ENCODE results near the gene PRF1. TPM values are rescaled to one million over a fixed set of nuclear protein-coding genes. Genes with fewer than 3 reads are reported as not detected.

PRF1 gene
- total and polyA plus RNA-seq, 10 donors = 6.6 to 79.6 (median 54.6) TPM

DNA sequence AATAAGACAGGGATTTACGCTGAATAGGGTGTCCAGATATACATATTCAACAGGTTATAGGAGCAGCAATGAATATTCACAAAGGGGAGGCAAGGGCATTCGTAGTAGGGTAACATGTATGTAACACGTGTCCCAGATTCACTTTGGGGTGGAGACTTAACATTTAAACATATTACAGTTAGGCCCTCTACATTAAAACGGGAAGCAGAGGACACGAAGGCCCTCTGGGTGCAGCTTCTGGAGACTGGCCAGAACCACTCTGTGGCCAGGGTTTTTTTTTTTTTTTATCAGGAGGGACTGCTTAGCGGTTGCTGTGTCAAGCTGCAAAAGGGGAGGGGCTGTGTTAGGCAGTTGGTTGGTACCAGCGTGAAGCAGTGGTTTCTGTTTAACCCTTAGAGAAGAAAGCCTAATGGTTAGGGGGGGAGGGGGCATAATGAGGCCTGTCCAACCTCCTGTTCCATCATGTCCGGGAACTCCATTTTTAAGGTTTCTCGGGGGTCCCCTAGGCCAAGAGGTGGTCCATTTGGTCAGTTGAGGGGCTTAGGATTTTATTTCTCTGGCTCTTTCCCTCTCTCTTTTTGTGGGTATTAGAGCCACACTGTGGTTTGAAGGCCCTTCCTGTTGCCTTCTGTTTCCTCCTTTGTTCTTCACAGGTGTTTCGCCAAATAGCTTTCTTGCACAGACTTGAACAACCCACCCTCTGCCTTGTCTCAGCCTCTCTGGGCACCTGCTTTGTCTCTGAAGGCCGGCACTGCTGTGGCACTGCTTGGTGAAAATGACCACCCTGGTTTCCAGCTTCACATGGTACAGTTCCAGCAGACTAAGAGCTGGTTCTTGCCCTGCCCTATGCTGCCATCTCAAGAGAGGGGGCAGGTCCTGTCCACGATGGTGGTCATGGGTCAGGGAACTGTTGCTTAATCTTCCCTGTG is 26.4 kb downstream of the PRF1 start:
- no peaks in the 10 kb centered on the region for H3K9me3 ChIP-seq
- H3K4me1 ChIP-seq = peaks cover 13 to 58% (median 44%) of the 10 kb centered on the region in 6 donors
- H3K27ac ChIP-seq = peak overlapping the region in 7 of 8 donors; percentile 48 to 80 (median 60)
- WGBS, 5 donors = 17 to 28% (median 22%) methylated on average over 11 to 12 of the region's 12 CpGs
- TF ChIP-seq, protein P1, sequence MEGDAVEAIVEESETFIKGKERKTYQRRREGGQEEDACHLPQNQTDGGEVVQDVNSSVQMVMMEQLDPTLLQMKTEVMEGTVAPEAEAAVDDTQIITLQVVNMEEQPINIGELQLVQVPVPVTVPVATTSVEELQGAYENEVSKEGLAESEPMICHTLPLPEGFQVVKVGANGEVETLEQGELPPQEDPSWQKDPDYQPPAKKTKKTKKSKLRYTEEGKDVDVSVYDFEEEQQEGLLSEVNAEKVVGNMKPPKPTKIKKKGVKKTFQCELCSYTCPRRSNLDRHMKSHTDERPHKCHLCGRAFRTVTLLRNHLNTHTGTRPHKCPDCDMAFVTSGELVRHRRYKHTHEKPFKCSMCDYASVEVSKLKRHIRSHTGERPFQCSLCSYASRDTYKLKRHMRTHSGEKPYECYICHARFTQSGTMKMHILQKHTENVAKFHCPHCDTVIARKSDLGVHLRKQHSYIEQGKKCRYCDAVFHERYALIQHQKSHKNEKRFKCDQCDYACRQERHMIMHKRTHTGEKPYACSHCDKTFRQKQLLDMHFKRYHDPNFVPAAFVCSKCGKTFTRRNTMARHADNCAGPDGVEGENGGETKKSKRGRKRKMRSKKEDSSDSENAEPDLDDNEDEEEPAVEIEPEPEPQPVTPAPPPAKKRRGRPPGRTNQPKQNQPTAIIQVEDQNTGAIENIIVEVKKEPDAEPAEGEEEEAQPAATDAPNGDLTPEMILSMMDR (IDR thresholded peaks at IDR 0.05 in 8 of 11, conservative IDR thresholded peaks at IDR 0.05 in 3 of 11) = no peak
- TF ChIP-seq POLR2AphosphoS5 (IDR thresholded peaks at IDR 0.05) = peak in 1 of 3 donors; percentile 8
- TF ChIP-seq POLR2A (IDR thresholded peaks at IDR 0.05) = no peak
- no peaks in the 10 kb centered on the region for H3K27me3 ChIP-seq (replicated peaks in 1 of 7)
- H3K4me3 ChIP-seq = peak overlapping the region in 1 of 8 donors; percentile 37
- H3K36me3 ChIP-seq = peaks cover 0 to 7% (median 0%) of the 10 kb centered on the region in 6 donors
- intact Hi-C loops (cut with DNase I; ENCODE audit: low total_unique reads) = no loop called here
- no peak for DNase-seq

DNA sequence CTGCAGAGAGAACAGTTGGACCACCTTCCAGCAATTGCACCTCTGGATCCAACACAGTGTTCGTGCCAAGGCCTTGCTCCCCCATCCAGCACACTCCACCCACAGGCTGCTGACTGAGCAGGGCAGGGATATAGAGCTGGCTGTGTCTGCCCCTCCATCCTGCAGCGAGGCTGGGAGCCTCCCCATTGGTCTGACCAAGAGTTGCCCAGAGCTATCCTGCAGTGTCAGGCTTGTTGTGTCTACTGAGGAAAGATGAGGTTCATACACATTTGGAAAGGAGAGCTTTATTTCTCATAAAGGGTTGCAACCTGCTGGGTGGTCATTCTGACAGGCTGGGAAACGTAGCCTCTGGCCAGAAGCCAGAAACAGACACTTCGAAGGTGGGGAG is 27.1 kb downstream of the PRF1 start:
- intact Hi-C loops (cut with DNase I; ENCODE audit: low total_unique reads) = no loop called here
- Histone ChIP-seq H3K36me3 (peaks cover 0 to 11% (median 0%) of the 10 kb centered on the region in 6 donors), H3K27ac (peak overlapping the region in 5 of 8 donors; percentile 25 to 80 (median 70)), H3K27me3 (replicated peaks in 1 of 7) (no peaks in the 10 kb centered on the region), H3K4me1 (peaks cover 13 to 58% (median 44%) of the 10 kb centered on the region in 6 donors), H3K9me3 (no peaks in the 10 kb centered on the region), H3K4me3 (no peak overlapping the region)
- TF ChIP-seq POLR2A (IDR thresholded peaks at IDR 0.05) (no peak), POLR2AphosphoS5 (IDR thresholded peaks at IDR 0.05) (no peak)
- TF ChIP-seq, protein P1 (IDR thresholded peaks at IDR 0.05 in 8 of 11, conservative IDR thresholded peaks at IDR 0.05 in 3 of 11) = no peak
- DNase-seq = no peak
- WGBS, 5 donors = 42 to 63% (median 46%) methylated on average over 4 of the region's 4 CpGs

DNA sequence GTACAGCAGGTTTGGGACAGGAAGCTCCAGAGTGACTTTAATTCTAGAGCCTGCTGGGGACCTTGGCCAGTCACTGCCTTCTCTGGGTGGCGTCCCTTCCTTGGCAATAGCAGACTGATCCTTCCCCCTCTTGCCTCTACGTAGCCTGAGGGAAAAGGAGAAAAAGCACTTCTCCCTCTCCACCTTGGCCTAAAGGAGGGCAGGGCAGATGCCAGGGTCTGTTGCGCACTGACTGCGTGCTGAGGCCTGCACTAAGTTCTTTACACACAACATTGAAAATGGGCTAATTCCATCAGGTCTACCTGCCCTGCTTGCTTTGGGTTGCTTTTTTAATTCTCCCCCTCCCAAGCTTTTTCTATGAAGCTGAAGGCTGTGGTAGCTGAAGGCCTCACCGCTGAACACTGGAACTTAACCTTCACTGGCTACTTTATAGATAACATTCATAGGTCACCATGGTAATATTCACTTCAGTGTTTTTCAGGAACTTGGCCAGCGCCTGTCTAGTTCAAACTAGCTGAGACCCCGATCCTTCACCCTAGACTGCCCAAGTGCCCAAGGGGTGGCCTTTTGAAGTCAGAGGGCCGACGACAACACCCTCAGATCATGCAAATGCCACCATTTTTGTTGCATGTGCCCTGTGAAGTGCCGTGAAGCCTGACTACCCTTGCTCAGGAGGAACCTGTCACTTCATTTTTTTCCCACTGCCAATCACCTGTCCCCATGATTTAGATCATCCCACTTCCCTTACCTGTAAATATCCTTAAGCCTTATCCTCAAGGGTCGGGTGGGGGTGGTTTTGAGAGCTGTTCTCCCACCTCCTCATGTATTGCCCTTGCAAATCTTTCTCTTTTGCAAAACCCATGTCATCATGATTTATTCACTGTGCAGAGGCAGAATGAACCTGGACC is 28.7 kb downstream of the PRF1 start:
- Histone ChIP-seq H3K27ac (peak overlapping the region in 1 of 8 donors; percentile 29), H3K36me3 (peaks cover 0 to 20% (median 0%) of the 10 kb centered on the region in 6 donors), H3K9me3 (no peaks in the 10 kb centered on the region), H3K4me3 (no peak overlapping the region), H3K4me1 (peaks cover 11 to 42% (median 33%) of the 10 kb centered on the region in 6 donors), H3K27me3 (replicated peaks in 1 of 7) (no peaks in the 10 kb centered on the region)
- intact Hi-C loops (cut with DNase I; ENCODE audit: low total_unique reads) = no loop called here
- WGBS, 5 donors = 78 to 88% (median 85%) methylated on average over 10 to 11 of the region's 11 CpGs
- TF ChIP-seq POLR2A (IDR thresholded peaks at IDR 0.05) (no peak), POLR2AphosphoS5 (IDR thresholded peaks at IDR 0.05) (no peak)
- TF ChIP-seq, protein P1 (IDR thresholded peaks at IDR 0.05 in 8 of 11, conservative IDR thresholded peaks at IDR 0.05 in 3 of 11) = no peak
- DNase-seq = no peak

Measured in spleen (tissue), 11 donors.